Epithelial cell of prostate (primary cell): ENCODE measurements around the gene MYO1D.
"Not testable (repeated sequence)": the region's sequence is repeated elsewhere in the genome, so short reads cannot be mapped to it uniquely, and the experiment has no call there.

ENCODE experiments used
- DNase-seq: peaks from one replicate; pipeline ENCODE4 v3.0.0-alpha.2; 2011; ENCODE audit warnings: low read depth, low spot score
- H3K27ac ChIP-seq: fragments of 450-650 bp; 2 replicates; pipeline ENCODE4 v1.5.1; 2017; ENCODE audit warnings: mild to moderate bottlenecking

MYO1D gene

GRCh38 chr17:32646941-32647340 is 230.0 kb downstream of the MYO1D start:
- DNase-seq, result no peak
- no peak overlapping the region for H3K27ac ChIP-seq

DNA sequence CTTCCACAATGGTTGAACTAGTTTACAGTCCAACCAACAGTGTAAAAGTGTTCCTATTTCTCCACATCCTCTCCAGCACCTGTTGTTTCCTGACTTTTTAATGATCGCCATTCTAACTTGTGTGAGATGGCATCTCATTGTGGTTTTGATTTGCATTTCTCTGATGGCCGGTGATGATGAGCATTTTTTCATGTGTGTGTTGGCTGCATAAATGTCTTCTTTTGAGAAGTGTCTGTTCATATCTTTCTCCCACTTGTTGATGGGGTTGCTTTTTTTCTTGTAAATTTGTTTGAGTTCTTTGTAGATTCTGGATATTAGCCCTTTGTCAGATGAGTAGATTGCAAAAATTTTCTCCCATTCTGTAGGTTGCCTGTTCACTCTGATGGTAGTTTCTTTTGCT is 235.4 kb downstream of the MYO1D start:
- not testable (repeated sequence) for H3K27ac ChIP-seq, DNase-seq

- H3K27ac ChIP-seq, result no peak overlapping the region
- peak; percentile 18 for DNase-seq
These were observed 240.2 kb downstream of the MYO1D start for GRCh38 chr17:32636598-32637218.

DNA sequence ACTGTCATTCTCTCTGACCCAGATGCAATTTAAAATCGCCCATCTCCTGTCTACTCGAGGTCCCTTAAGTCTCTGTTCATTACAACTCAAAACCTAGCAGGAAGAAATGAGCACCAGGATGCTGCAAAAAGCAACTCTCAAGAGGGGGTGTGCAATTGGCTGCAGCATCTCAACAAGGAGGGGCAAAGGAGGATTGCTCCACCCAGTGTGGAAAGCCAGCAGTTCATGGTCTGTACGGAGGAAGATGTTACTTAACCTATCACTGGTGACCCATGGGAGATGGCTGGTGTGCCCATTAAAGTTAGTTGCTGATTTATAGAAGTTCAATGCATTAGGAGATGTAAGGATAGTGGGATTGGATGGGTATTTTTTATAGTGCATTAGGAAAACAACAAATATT is 242.8 kb downstream of the MYO1D start:
- DNase-seq, result no peak
- no peak overlapping the region for H3K27ac ChIP-seq

- DNase-seq, result no peak
These were observed 245.4 kb downstream of the MYO1D start for GRCh38 chr17:32631341-32632096.

DNA sequence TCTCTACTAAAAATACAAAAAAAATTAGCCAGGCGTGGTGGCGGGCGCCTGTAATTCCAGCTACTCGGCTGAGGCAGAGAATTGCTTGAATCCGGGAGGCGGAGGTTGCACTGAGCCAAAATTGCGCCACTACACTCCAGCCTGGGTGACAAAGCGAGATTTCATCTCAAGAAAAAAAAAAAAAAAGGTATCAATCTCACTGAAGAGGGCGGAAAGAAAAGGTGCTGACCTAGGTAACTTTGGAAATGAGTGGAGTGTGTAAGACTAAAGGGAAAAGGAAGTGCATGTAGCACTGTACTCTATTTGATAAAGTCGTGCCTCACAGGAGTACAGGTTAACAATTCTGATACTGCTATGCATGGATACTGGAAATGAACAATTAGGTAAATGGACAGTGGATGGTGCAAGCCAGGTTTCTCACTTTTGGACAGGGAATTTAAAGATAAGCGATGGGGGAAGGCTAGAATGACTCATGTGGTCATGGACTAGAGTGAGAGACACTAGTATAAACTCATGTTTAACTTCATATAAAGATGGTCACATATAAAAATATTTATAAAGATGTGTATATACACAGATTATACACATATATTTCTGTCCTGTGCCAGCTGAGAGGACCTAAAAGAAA is 247.2 kb downstream of the MYO1D start:
- DNase-seq, result no peak
- no peak overlapping the region for H3K27ac ChIP-seq

More at GRCh38 chr17:32631341-32632096, 245.4 kb downstream of the MYO1D start:
- no peak overlapping the region for H3K27ac ChIP-seq

DNA sequence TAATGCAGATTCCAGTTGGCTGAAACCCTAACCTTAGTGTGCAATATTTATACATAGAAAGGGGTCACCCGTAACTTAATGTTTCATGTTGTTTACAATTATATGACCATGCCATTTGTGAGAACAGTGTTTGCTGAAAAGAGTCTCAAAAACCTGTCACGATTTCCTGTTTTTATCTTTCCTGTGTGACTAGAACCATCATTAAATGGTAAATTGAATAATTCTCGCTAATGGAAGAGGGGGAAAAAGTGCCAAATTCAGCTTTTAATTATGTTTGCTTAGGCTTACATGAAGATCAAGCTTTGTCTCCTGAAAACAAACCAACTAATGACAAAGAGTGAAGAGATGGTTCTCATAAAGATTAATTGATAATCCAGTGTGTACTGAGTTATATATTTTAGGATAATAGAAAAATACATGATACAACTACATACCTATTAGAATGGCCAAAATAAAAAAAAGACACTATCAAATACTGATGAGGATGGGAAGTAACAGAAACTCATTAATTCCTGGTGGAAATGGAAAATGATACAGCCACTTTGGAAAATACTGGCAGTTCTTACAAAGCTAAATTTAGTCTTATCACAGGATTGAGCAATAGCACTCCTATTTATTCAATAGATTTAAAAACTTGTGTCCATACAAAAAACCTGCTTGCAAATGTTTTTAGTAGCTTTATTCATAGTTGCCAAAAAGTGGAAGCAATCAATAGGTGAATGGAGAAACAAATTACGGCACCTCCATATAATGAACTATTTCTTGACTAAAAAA is 248.5 kb downstream of the MYO1D start:
- no peak for DNase-seq
- no peak overlapping the region for H3K27ac ChIP-seq

- no peak overlapping the region for H3K27ac ChIP-seq
- no peak for DNase-seq
These were observed 249.5 kb downstream of the MYO1D start for GRCh38 chr17:32627239-32627996.

DNA sequence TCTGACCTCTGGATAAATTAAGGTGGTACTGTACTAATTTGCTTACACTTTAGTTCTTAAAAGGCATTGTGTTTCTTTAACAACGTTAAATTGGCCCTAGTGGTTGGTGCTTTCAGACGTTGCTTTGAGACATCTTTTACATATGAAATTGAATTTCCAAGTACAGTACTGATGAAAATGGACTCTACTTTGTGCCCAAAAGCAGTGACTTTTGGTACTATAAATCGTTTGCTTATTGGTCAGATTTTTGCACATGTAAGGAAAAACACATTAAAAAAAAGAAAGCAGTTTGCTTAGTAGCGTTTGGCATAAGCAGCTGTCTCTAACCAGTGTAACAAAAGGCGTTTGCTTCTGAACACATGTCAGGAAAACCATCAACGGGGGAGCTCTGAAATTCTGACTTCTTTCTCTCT is 250.5 kb downstream of the MYO1D start:
- no peak overlapping the region for H3K27ac ChIP-seq
- no peak for DNase-seq

DNA sequence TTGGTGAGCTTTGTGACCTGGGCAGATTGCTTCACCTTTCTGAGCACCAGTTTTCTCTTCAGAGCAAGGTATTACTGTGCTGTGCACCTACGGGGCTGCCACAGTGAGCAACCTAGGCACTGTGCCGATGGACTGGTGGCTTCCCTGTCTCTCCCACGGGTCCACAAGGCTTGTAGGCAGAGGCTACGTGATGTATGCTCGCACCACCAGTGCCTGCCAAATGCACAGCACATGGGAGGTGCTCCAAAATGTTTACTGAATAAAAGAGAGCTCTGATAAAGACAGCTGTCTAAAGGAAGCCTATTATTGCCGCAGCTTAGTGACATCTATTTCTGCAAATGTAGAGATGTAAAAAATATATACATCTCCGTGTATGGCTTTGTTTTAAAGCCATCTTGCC is 251.0 kb downstream of the MYO1D start:
- no peak for DNase-seq
- H3K27ac ChIP-seq, result no peak overlapping the region

DNA sequence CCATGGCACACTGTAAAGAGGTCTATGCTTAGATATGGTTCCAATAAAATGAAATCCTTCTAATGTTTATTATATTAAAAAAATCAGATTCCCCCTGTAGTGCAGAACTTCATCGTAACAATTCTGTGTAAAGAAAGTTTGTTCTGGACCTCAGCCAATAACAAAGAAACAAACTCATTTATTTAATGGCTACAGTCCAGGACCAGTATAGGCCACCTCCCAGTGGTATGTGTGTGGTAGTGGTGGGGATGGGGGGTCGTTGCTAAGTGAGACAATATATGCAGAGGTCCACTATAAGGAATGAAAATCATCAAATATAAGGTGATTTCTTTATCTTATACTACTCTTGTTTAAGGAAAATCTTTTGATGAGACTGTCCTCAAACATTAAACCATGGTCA is 253.7 kb downstream of the MYO1D start:
- no peak for DNase-seq
- H3K27ac ChIP-seq, result no peak overlapping the region

- peak overlapping the region; percentile 79 for H3K27ac ChIP-seq
- no peak for DNase-seq
These were observed 254.4 kb downstream of the MYO1D start for GRCh38 chr17:32622540-32622939.

- peak overlapping the region; percentile 79 for H3K27ac ChIP-seq
- DNase-seq, result peak; percentile 60
These were observed 255.2 kb downstream of the MYO1D start for GRCh38 chr17:32621612-32622312.

GRCh38 chr17:32615326-32615725 is 261.6 kb downstream of the MYO1D start:
- H3K27ac ChIP-seq, result no peak overlapping the region
- DNase-seq, result no peak

GRCh38 chr17:32610943-32611342 is 266.0 kb downstream of the MYO1D start:
- H3K27ac ChIP-seq, result no peak overlapping the region
- no peak for DNase-seq

DNA sequence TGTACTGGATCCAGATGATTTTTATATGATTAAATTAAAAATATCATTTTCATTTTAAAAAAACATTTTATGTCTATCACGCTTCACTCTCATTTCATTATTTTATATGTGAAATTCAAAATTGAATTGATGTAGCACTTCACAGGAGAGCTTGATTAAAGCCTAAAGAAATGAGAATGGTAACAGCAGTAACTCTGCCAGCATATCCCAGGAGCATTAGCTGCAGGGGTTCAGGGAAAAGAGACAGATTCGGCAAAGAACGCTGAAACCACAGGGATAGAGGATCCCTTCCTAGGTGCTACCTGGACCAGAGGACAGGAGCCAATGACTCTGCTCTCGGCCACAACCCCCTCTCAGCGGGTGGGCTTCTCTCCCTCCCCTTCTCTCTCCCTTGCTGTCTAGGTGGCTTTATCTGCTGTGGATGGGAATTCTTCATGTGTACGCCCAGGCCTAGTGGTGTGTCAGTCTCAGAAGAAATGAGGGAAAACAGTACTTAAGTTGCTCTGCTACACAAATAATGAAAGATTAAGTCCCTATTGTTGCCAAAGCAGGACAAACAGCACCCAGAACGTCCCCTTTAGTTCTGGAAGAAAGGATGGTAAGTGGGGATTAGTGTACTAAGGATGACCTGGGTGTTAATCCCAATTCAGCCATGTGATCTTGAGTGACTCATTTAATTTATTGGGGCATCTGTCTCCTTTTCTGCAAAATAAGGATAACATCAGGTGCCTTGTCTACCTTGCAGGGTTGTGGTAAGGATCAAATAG is 266.9 kb downstream of the MYO1D start:
- no peak overlapping the region for H3K27ac ChIP-seq

GRCh38 chr17:32609085-32609484 is 267.8 kb downstream of the MYO1D start:
- DNase-seq, result peak; percentile 51
- H3K27ac ChIP-seq, result no peak overlapping the region

More for the DNA sequence above, 266.9 kb downstream of the MYO1D start:
- DNase-seq, result no peak

- DNase-seq, result no peak
- H3K27ac ChIP-seq, result no peak overlapping the region
These were observed 268.7 kb downstream of the MYO1D start for GRCh38 chr17:32608267-32608666.

DNA sequence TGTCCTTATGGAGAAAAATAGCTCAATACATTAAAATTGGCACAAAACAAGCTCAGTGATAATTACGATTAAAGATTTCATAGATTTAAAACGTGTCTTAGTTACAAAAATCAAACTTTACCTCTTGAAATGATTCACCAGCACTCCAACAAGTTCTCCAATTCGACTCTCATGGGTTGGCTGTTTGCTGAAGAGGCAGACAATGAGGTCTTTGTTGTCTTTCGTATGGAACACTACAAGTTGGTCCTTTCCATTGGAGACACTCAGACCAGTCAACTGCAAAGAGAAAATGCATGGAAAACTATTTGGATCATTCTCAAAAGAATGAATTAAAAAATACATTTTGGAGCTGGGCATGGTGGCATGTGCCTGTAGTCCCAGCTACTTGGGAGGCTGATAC is 272.0 kb downstream of the MYO1D start:
- DNase-seq, result no peak
- no peak overlapping the region for H3K27ac ChIP-seq
